AG09319 (cell line): ENCODE measurements around the gene ALPL.
A peak's percentile ranks its signal among the peaks of the same experiment; 100 is the strongest.

Source experiments
- DNase-seq: peaks from one replicate; pipeline ENCODE4 v3.0.0-alpha.2; 2010; ENCODE audit warnings: low read depth; ENCODE audit errors: extremely low read depth
- TF ChIP-seq, protein P1 (sequence below): IDR thresholded peaks from 2 replicates; pipeline ENCODE4 v1.5.1; 2011; ENCODE audit warnings: low read depth, mild to moderate bottlenecking, inconsistent platforms, low read length, moderate library complexity

The ALPL gene

GRCh38 chr1:21552715-21553114 lies 43.5 kb downstream of the ALPL start:
- peak; percentile 19 for DNase-seq
- TF ChIP-seq, protein P1, sequence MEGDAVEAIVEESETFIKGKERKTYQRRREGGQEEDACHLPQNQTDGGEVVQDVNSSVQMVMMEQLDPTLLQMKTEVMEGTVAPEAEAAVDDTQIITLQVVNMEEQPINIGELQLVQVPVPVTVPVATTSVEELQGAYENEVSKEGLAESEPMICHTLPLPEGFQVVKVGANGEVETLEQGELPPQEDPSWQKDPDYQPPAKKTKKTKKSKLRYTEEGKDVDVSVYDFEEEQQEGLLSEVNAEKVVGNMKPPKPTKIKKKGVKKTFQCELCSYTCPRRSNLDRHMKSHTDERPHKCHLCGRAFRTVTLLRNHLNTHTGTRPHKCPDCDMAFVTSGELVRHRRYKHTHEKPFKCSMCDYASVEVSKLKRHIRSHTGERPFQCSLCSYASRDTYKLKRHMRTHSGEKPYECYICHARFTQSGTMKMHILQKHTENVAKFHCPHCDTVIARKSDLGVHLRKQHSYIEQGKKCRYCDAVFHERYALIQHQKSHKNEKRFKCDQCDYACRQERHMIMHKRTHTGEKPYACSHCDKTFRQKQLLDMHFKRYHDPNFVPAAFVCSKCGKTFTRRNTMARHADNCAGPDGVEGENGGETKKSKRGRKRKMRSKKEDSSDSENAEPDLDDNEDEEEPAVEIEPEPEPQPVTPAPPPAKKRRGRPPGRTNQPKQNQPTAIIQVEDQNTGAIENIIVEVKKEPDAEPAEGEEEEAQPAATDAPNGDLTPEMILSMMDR = no peak

- TF ChIP-seq, protein P1 = no peak
- no peak for DNase-seq
Measured at GRCh38 chr1:21553116-21553926, 44.1 kb downstream of the ALPL start.

DNA sequence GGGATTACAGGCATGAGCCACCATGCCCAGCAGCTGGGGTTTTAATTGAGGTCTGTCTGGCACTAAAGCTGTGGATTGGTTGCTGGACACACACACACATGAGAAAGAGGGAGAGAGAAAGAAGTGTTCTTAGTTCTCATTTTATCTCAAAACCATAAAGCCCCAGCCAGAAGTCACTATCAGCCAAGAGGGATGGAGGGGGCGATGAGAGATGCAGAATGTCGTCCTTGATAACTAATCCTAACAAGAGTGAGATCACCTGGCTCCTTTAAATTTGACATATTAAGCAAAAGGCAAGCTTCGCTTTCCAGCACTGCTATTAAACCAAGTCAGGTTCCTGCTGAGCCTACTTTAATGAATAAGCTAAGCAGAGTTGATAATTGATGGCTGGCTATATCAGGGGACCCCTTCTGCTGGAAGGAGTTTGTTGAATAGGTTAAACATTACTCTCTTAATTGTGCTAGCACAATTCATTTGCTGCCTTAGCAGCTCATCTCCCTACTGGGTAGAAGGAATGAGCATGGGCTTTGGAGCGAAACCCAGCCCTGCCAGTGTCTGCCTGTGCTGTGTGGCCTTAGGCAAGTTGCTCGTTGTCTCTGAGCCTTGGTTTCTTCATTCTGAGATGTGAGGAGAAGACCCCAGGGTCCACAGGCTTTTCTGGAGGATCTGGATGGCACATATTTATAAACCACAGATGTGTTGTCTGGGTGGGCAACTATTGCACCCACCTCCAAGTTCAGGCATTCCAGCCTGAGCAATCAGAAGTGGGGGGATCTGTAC lies 50.8 kb downstream of the ALPL start:
- TF ChIP-seq, protein P1 = no peak

GRCh38 chr1:21560916-21561638 lies 51.9 kb downstream of the ALPL start:
- TF ChIP-seq, protein P1 = no peak
- no peak for DNase-seq

More for the DNA sequence above, 50.8 kb downstream of the ALPL start:
- no peak for DNase-seq

- TF ChIP-seq, protein P1 = no peak
- no peak for DNase-seq
Measured at GRCh38 chr1:21562896-21563295, 53.7 kb downstream of the ALPL start.

- TF ChIP-seq, protein P1 = no peak
- DNase-seq = no peak
Measured at GRCh38 chr1:21563971-21564370, 54.7 kb downstream of the ALPL start.
